ENCODE measurements around the gene PCED1B. TPM values are rescaled to one million over a fixed set of nuclear protein-coding genes. Genes with fewer than 3 reads are reported as not detected.

PCED1B gene
- polyA plus RNA-seq, 3 donors from 2014 or later: 3.2 to 26.4 (median 7.4) TPM

- H3K36me3 Mint-ChIP-seq: peaks cover 0 to 5% (median 0%) of the 10 kb centered on the region in 3 donors
- H3K4me1 Mint-ChIP-seq: peaks cover 22 to 27% of the 10 kb centered on the region in 2 donors
- no peak for DNase-seq
- no peak overlapping the region for H3K4me3 Mint-ChIP-seq
- peaks cover 2 to 10% (median 3%) of the 10 kb centered on the region in 3 donors for H3K27me3 Mint-ChIP-seq (ENCODE audit: low read depth in 3 of 3)
- no peaks in the 10 kb centered on the region for H3K9me3 Mint-ChIP-seq
- H3K27ac Mint-ChIP-seq: no peak overlapping the region
Observed at GRCh38 chr12:47075192-47076084, 4.0 kb upstream of the PCED1B start.

DNA sequence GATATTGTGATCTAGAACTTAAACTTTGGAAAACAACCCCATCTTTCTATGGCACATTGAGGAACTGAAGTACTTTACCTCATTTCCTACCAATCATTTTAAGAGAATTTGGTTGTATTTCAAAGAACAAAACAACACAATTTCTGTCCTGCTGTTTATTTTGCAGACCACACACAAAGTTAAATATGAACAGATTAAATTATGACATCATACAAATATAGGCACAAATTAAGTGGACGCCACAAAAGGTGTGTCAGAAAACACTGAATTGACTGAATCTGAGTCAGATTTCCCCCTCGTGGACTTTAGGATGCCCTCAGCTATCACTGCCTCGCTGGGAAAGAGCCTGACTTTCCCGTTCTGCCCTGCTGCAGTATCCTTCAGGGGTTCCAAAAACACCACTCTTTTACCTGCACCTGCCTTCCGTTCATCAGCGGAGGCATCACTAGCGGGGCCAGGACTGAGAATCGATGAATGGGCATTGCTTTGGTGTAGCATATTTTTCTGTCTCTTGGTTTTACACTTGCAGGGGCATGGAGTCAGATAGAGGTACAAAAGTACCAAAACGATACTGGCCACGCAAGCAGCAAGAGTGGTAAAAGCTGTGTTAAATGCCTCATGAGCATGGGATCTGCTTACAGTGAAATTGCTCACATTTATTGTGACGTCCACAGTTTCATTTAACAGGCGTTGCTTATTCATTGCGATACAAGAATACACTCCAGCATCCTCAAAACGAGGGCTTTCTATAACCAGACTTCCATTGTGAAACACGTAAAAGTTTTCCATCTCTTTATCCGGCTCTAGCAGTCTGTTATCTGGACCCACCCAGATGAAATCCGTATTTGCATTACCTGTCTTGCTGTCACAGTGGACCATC lies 2.0 kb upstream of the PCED1B start:
- H3K36me3 Mint-ChIP-seq: peaks cover 0 to 5% (median 0%) of the 10 kb centered on the region in 3 donors
- H3K4me1 Mint-ChIP-seq: peaks cover 40 to 47% of the 10 kb centered on the region in 2 donors
- H3K9me3 Mint-ChIP-seq: no peaks in the 10 kb centered on the region
- no peak for DNase-seq
- H3K27ac Mint-ChIP-seq: peak overlapping the region in 1 of 6 donors; percentile 14
- H3K27me3 Mint-ChIP-seq (ENCODE audit: low read depth in 3 of 3): peaks cover 5 to 13% (median 7%) of the 10 kb centered on the region in 3 donors
- peak overlapping the region in 4 of 5 donors; percentile 53 to 98 (median 78) for H3K4me3 Mint-ChIP-seq

- peak overlapping the region in 1 of 6 donors; percentile 14 for H3K27ac Mint-ChIP-seq
- H3K27me3 Mint-ChIP-seq (ENCODE audit: low read depth in 3 of 3): peaks cover 5 to 13% (median 7%) of the 10 kb centered on the region in 3 donors
- no peaks in the 10 kb centered on the region for H3K9me3 Mint-ChIP-seq
- peaks cover 46 to 53% of the 10 kb centered on the region in 2 donors for H3K4me1 Mint-ChIP-seq
- H3K36me3 Mint-ChIP-seq: peaks cover 0 to 5% (median 0%) of the 10 kb centered on the region in 3 donors
- H3K4me3 Mint-ChIP-seq: peak overlapping the region; percentile 31 to 98 (median 95)
- DNase-seq: no peak
Observed at GRCh38 chr12:47078086-47078395, 1.4 kb upstream of the PCED1B start.

DNA sequence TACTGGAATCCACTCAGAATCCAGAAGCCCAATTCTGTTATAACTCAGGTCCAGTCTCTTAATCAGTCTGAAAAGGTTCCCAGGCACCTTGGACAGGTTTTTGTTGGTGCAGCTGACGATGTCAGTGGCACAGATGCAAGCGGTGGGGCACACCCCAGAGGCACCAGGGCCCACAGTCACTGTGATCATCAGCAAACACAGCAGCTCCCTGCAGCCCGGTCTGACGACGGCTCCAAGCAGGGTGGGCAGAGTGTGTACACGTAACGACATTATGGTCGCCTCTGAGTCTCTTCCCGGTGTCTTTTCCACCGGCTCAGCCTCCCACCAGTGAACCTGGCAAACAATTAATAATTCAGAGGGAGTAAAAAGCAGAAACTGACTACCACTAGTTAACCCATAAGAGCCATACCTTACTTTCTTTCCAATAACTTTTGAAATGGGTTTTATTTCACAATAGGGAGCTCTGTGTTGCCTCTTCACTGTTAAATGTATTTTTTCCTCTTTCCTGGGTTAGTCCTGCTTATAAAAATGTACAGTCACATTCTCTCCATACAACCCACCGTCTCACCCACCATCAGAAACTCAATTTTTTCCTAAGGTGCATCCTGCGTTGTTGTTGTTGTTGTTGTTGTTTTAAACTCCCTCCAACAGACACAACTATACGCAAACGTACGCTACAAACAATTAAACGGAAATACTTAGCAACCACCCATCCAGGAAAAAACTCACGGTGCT lies 521 bp upstream of the PCED1B start:
- Mint-ChIP-seq H3K4me3 (peak overlapping the region; percentile 88 to 98 (median 95)), H3K36me3 (peaks cover 0 to 5% (median 0%) of the 10 kb centered on the region in 3 donors), H3K4me1 (peaks cover 55 to 61% of the 10 kb centered on the region in 2 donors), H3K27me3 (ENCODE audit: low read depth in 3 of 3) (peaks cover 5 to 13% (median 7%) of the 10 kb centered on the region in 3 donors), H3K9me3 (no peaks in the 10 kb centered on the region), H3K27ac (peak overlapping the region; percentile 79 to 96 (median 84))
- peak; percentile 14 to 25 (median 24) for DNase-seq

GRCh38 chr12:47079981-47080724 lies 732 bp downstream of the PCED1B start:
- peak overlapping the region; percentile 90 to 99 (median 97) for H3K4me3 Mint-ChIP-seq
- peaks cover 66 to 74% of the 10 kb centered on the region in 2 donors for H3K4me1 Mint-ChIP-seq
- H3K27ac Mint-ChIP-seq: peak overlapping the region; percentile 84 to 99 (median 94)
- peaks cover 0 to 5% (median 0%) of the 10 kb centered on the region in 3 donors for H3K36me3 Mint-ChIP-seq
- DNase-seq: peak; percentile 30 to 41 (median 31)
- no peaks in the 10 kb centered on the region for H3K9me3 Mint-ChIP-seq
- H3K27me3 Mint-ChIP-seq (ENCODE audit: low read depth in 3 of 3): peaks cover 5 to 13% (median 7%) of the 10 kb centered on the region in 3 donors

DNA sequence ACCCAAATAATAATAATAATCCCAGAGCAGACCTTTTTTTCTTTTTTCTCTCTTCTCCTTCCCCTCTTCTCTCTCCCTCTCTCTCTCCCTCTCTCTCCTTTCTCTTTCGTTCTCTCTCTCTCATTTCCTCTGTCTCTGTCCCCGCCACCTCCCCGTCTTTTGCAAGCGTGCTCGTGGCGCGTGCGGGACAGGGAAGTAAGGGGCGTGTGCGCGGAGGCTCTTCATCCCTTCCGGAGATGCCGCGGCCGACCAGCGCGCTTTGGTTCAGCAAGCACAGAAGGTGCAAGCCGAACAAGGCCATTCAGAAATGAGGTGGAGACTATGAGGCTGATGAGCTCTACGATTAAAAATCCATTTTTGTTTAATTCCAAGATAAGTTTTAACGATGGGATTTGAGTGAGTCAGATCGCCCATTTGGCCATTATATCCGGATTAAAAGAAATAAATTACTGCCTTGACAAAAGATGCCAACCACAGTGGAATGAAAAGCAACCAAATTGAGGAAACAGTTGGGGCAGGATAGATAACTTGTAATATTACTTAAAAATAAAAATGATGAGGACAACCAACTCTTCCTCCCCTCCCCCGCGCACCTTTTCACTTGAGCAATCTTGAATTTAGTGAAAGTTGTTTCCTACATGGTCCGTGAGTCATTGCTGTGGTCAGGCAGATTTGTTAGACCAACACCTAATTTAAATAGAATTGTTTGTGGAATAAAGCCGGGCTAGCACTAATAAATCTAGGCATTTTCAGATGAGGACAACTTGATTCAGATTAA lies 1.5 kb downstream of the PCED1B start:
- Mint-ChIP-seq H3K27me3 (ENCODE audit: low read depth in 3 of 3) (peaks cover 5 to 13% (median 7%) of the 10 kb centered on the region in 3 donors), H3K36me3 (no peaks in the 10 kb centered on the region), H3K4me3 (peak overlapping the region; percentile 90 to 99 (median 97)), H3K4me1 (peaks cover 73 to 81% of the 10 kb centered on the region in 2 donors), H3K27ac (peak overlapping the region; percentile 84 to 99 (median 94)), H3K9me3 (no peaks in the 10 kb centered on the region)
- peak; percentile 53 to 62 (median 53) for DNase-seq

GRCh38 chr12:47082283-47082682 lies 2.9 kb downstream of the PCED1B start:
- H3K9me3 Mint-ChIP-seq: no peaks in the 10 kb centered on the region
- no peaks in the 10 kb centered on the region for H3K36me3 Mint-ChIP-seq
- peaks cover 5 to 13% (median 7%) of the 10 kb centered on the region in 3 donors for H3K27me3 Mint-ChIP-seq (ENCODE audit: low read depth in 3 of 3)
- peak overlapping the region; percentile 58 to 95 (median 76) for H3K27ac Mint-ChIP-seq
- H3K4me3 Mint-ChIP-seq: peak overlapping the region in 1 of 5 donors; percentile 46
- no peak for DNase-seq
- H3K4me1 Mint-ChIP-seq: peaks cover 80 to 91% of the 10 kb centered on the region in 2 donors

- peak overlapping the region; percentile 59 to 95 (median 91) for H3K27ac Mint-ChIP-seq
- H3K27me3 Mint-ChIP-seq (ENCODE audit: low read depth in 3 of 3): peaks cover 5 to 13% (median 7%) of the 10 kb centered on the region in 3 donors
- DNase-seq: no peak
- H3K36me3 Mint-ChIP-seq: no peaks in the 10 kb centered on the region
- no peak overlapping the region for H3K4me3 Mint-ChIP-seq
- H3K4me1 Mint-ChIP-seq: peaks cover 75 to 84% of the 10 kb centered on the region in 2 donors
- H3K9me3 Mint-ChIP-seq: no peaks in the 10 kb centered on the region
Observed at GRCh38 chr12:47082796-47083621, 3.6 kb downstream of the PCED1B start.

DNA sequence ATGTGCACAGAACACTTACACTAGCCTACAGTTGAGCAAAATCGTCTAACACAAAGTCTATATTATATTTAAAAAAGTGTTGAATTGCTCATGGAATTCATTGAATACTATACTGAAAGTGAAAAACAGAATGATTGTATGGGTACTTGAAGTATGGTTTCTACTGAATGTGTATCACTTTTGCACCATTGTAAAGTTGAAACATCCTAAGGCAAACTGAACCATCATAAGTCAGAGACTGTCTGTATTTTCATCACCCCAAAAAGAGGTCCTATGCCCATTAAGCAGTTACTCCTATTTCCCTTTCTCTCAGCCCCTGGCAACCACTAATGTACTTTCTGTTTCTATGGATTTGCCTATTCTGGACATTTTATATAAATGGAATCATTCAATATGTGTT lies 4.8 kb downstream of the PCED1B start:
- DNase-seq: no peak
- no peaks in the 10 kb centered on the region for H3K9me3 Mint-ChIP-seq
- peaks cover 5 to 12% (median 7%) of the 10 kb centered on the region in 3 donors for H3K27me3 Mint-ChIP-seq (ENCODE audit: low read depth in 3 of 3)
- H3K36me3 Mint-ChIP-seq: no peaks in the 10 kb centered on the region
- peaks cover 64 to 72% of the 10 kb centered on the region in 2 donors for H3K4me1 Mint-ChIP-seq
- peak overlapping the region; percentile 59 to 95 (median 88) for H3K27ac Mint-ChIP-seq
- peak overlapping the region in 2 of 5 donors; percentile 0 to 46 for H3K4me3 Mint-ChIP-seq

- peak; percentile 34 to 52 (median 39) for DNase-seq
- Mint-ChIP-seq H3K4me1 (peaks cover 54 to 61% of the 10 kb centered on the region in 2 donors), H3K9me3 (no peaks in the 10 kb centered on the region), H3K27me3 (ENCODE audit: low read depth in 3 of 3) (peaks cover 0 to 1% (median under 1%) of the 10 kb centered on the region in 3 donors), H3K4me3 (peak overlapping the region; percentile 59 to 78 (median 65)), H3K27ac (peak overlapping the region; percentile 59 to 90 (median 86)), H3K36me3 (peaks cover 0 to under 1% (median 0%) of the 10 kb centered on the region in 3 donors)
Observed at GRCh38 chr12:47085815-47086252, 6.4 kb downstream of the PCED1B start.

DNA sequence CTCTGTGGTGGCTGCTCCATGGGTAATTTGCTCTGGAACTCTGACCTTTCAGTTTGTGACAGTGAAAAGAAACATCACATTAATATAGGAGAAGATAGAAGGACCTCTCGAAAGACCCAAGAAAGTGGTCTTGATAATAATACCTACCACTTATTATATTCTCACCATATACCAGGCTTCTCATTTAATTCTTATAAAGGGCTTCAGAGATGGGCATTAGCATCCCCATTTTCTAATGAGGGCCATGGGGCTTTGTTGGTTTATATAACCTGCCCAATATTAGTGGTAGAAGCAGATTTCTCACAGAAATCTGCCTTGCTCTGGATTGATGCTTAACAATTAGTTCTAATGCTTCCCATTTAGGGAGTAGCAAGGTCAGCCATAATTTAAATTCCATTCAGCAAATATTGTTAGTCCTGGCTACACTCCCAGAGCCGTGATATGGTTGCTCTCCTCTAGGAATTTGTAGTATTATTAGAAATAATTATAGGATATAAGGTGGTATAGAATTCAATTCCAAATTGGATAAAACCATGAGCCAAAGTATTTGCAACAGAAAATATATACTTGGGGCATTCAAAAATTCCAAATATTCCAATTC lies 7.8 kb downstream of the PCED1B start:
- Mint-ChIP-seq H3K27ac (peak overlapping the region in 2 of 6 donors; percentile 6 to 12), H3K4me1 (peaks cover 42 to 48% of the 10 kb centered on the region in 2 donors), H3K9me3 (no peaks in the 10 kb centered on the region), H3K36me3 (peaks cover 0 to 5% (median 0%) of the 10 kb centered on the region in 3 donors), H3K27me3 (ENCODE audit: low read depth in 3 of 3) (no peaks in the 10 kb centered on the region), H3K4me3 (no peak overlapping the region)
- no peak for DNase-seq
